GM18505 (cell line): Measurements from ENCODE around the gene TMC5.
"Not testable (repeated sequence)": the region's sequence is repeated elsewhere in the genome, so short reads cannot be mapped to it uniquely, and the experiment has no call there.

Experiments used
- ATAC-seq: cut with Tn5 transposase; IDR thresholded peaks from one replicate; pipeline ENCODE4 v1.9.1; 2021; ENCODE audit not compliant: unreplicated experiment
- POLR2A ChIP-seq: IDR thresholded peaks from 4 replicates; pipeline ENCODE4 v1.6.1; 2011; ENCODE audit warnings: borderline replicate concordance; ENCODE audit not compliant: insufficient read depth, insufficient read length; ENCODE audit errors: extremely low read depth

The TMC5 gene

DNA sequence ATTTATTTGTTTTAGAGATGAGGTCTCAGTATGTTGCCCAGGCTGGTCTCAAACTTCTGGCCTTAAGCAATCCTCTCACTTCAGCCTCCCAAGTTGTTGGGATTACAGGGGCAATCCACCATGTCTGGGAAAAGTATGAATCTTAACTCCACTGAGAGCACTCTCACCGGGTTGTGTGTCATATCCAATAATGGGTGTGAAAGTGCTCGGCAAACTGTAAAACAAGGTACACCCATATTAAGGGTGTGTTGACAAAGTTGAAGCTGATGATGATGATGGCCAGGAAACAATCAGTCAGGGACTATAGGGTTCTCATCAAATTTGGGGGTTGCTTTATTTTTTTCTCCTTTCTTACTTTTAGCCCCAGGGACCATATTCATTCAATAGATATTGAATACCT, 25.3 kb upstream of the TMC5 start:
- no peak for TF ChIP-seq POLR2A
- no peak for ATAC-seq

DNA sequence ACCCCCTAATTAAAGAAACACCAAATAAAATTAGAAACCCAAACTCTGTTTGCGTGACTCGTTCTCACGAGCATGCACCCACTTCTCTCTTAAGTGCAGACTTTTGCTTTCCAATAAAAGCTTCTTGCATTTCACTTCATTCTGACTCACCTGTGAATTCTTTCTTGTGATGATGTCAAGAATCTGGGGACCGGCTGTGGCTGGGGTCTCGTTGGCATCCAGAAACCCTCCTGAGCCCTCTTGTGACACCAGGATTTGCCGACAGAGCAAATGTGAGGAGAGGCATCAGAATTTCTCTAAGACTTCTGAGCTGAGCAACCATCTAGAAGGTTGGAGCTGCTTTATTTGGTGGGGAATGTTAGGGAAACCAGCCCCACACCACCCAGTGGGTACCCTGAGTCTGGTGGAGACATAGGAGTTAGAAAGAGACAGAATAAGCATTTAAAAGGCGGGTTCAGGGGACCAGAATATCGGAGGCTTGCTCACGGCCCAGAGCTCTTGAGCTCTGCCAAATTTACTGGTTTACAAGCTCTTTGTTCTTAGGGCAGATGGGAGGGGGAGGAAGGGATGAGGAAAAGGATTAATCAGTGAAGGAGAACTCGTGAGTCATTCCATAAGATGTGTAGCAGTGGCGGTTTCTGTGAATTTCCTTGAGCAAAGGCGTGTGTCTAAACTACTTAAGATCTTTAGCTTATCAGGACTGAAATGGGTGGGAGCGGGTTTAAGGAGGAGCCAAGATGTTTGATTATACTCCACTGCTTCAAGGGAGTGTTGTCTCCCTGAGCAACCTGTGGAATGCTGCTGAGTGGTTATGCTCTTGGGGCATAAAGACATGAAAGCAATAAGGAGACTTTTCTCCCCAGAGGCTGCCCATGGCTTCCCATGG, 24.2 kb upstream of the TMC5 start:
- no peak for ATAC-seq

DNA sequence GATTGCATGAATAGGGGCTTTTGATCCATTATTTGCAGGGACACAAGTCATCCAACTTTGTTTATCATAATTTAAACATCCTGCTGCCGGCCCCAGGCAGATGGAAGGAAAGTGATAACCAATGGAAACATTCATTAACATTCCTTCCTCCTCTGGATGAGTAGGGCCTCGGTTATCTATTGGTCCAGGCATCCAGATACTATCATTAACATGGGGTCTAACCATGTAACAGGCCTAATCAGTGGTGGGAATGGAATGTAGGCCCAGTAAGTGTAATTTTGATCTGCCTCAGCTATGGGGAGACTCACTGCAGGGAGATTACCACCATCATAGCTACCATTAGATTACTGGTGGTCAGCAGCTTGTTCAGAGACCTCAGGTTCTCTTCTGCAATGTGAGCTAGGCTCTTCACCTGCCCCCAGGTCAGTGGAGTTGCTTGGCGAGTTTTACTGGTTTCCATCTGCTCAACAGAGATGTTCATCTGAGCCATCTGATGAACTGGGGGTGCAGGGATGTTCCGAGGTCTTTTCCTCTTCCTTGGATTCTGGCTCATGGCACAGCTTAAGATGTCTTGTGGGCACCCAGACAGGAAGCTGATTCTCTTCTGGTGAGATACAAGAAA, 21.9 kb upstream of the TMC5 start:
- ATAC-seq, result not testable (repeated sequence)

More for the DNA sequence above, 24.2 kb upstream of the TMC5 start:
- no peak for TF ChIP-seq POLR2A

DNA sequence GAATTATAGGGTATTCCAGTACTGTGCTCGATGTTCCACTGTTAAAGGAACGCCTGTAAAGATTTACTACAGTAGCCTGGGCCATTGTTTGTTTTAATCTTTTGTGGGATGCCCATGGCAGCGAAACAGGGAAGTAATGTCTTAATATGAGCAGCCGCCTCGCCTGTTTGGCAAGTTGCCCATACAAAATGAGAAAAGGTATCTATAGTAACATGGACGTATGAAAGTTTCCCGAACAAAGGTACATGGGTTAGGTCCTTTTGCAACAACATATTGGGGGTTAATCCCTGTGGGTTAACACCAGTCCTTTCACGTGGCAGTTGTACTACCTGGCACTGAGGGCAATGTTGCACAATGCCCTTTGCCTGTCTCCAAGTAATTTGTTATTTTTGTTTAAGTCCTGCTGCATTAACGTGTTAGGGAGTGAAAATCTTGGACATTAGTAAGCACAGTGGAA, 21.1 kb upstream of the TMC5 start:
- ATAC-seq, result no peak
- TF ChIP-seq POLR2A, result no peak

DNA sequence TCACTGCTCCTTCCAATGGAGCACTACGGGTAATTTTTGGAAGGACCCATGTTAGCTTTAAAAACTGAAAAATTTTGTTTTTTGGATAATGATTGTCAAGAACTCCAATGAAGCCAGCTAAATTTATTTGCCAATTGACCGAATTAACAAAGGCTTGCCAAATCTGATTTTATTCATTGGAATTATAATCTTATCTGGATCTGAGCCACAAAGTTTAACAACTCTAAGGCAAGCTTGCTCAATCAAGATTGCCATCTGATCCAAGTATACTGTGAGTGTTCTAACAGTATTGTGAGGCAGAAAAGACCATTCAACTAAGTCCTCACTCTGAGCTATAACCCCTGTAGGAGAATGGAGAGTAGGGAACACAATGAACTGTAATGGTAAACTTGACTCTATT, 20.3 kb upstream of the TMC5 start:
- not testable (repeated sequence) for ATAC-seq

DNA sequence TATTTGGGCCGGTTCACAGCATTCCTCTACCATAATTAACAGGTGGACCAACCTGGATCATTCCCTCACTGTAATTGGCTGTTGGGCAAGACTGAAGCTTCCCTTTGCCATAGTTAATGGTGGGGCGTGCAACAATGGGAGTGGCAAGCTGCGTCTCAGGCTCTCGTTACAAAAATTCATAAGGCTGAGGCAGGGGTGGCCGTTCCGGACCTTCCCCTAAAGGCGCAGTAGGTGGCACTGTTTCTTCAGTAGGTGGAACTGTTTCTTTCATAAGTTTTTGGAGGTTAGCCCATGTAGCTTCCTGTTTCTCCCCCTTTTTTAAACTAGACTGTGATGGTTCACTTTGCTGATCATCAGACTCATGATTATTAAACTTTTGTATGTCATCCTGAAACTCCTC, 17.0 kb upstream of the TMC5 start:
- TF ChIP-seq POLR2A, result no peak
- no peak for ATAC-seq

DNA sequence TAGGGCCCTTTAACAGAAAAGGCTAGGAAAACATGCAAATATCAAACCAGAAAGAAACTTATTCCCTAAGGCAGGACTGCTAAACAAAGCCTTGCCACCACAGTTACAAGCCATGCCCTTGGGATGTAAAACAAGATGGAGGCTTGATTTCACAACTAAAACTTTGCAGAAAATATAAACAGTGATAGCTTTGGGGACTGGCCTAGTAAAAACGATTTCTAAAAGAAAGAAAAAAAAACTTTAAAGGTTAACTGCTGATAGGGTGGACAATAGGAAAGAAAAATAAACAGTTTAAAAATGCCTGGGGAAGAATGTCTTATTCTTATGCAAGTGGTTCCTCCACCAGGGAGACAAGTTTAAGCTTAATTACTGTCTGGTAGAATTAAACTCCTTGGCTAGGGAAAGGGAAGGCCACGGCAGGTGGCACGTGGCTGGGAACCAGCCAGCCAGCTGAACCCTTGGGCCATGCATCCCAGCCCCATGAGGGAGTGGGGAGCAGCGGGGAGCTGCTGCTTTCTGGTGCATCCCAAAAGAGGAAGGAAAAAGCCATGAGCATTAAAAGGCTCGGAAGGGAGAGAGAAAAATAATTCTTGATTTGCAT, 10.7 kb upstream of the TMC5 start:
- no peak for ATAC-seq
- TF ChIP-seq POLR2A, result no peak

DNA sequence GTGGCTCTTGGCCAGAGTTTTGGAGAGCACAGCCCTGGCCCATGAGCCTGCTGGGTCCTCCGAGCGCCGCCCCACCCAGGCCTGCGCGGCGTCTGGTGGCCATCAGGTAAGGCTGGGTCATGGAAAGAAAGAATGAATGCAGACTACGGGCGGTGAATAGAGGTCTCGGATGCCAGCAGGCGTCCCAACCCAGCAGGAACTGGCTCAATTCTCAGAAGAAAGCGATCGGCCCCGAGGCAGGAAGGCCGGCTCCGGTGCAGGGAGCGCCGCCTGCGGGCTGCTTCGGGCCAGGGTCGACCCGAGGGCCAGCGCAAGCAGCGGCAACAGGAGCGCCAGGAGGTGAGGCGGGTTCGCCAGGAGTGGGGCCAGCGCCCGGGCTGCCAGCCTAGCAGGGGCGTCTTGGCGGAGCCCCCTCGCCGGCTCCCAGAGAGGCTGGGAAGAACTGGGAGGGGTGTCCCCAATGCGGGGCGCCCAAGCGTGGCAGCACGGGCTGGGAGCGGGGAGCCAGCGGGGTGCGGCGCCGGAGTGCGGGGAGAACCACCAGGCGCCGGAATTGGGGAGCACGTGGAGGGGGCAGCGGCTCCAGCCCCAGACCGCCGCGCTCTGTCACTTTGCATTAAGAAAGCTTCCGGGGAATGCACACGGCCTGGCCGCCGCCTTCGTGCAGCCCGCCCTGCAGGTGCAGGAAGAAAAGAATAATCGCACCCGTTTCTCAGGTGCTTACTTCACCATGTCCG, 7.1 kb upstream of the TMC5 start:
- no peak for ATAC-seq

DNA sequence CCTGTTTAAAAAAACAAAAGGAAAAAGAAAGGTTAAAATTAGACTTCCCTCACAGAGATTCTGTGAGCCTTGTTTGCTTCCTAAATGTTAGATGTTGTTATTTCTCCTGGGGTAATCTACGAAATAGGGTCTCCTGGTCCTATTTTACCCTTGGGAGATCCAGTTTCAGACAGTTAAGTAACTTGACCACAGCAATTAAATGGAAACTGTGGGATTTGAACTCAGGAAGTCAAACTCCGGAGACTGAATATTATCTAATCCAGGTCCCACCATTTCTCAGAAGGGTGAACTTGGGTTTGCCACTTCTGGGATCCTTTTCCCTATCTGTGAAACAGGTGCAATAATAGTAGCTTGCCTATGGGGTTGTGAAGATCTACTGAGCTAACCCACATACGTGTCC, 6.4 kb upstream of the TMC5 start:
- no peak for TF ChIP-seq POLR2A
- no peak for ATAC-seq

More for the DNA sequence above, 7.1 kb upstream of the TMC5 start:
- TF ChIP-seq POLR2A, result no peak

DNA sequence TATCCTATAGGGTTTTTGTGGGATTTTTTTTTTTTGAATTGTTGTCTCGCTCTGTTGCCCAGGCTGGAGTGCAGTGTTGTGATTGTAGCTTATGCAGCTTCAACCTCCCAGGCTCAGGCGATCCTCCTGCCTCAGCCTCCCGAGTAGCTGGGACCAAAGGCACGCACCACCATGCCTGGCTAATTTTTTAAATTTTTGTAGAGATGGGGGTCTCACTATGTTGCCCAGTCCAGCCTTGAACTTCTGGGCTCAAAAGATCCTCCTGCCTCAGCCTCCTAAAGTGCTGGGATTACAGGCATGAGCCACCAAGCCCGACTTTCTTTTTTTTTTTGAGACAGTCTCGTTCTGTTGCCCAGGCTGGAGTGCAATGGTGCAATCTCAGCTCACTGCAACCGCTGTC, 5.6 kb upstream of the TMC5 start:
- ATAC-seq, result not testable (repeated sequence)

DNA sequence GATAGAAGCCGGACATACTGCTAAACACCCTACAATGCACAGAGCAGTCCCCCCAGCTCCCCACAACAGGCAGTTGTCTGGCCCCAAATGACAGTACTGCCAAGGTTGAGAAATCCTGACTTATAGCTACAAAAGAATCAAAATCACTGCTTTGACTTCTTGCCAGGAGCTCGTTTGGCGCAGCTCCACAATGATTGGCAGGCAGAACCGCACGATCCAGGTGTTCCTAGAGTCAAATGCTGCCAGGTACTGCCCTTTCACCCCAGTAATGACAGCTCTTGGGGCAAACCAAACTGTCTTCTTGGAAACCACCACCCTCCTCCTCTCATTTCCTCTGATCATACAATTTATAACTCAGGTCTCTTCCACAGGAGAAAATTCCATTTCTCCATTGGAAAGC, 2.2 kb upstream of the TMC5 start:
- no peak for TF ChIP-seq POLR2A
- no peak for ATAC-seq

DNA sequence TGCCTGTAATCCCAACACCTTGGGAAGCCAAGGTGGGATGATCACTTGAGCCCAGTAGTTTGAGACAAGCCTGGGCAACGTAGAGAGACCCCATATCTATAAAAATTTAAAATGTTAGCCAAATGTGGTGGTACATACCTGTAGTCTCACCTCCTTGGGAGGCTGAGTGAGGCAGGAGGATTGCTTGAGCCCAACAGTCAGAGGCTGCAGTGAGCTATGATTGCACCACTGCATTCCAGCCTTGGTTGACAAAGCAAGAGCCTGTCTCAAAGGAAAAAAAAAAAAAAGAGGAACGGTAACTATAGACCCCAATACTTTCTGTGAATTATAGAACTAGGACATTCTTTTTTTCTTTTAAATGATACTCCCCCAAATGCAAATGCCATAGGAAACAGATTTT, 1.8 kb upstream of the TMC5 start:
- no peak for ATAC-seq
- no peak for TF ChIP-seq POLR2A

DNA sequence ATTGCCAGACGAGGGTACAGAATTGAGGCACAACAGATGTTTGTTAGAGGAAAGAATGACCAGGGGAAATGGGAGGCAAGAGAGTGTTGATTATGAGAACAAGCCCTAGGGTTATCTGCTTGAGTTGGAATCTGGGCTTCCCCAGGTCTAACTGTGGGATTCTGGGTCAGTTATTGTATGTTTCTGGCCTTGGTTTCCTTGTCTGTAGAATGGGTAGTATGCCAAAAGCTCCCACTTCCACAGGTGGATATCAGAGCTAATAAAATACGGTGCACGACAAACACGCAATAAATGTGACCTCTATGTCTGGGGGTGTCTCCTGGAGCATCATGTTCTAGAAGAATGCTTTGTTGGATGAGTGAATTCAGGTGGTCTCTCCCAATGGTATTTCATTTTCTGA, 517 bp downstream of the TMC5 start:
- no peak for ATAC-seq
- no peak for TF ChIP-seq POLR2A

DNA sequence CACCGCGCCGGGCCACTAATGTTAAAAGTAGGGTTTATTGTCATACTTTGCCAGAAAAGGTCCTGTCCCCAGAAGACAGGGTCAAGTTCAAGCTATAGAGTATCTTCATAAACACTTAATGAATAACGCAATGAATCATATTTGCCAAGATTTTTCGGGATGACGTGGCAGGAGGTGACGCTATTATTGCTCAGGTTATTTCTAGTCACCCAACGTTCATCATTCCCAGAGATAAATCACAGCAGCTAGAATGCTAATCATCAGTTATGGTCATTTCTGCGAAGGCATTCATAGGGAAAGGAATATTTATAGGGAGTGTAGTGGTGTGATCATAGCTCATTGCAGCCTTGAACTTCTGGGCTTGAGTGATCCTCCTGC, 2.0 kb downstream of the TMC5 start:
- no peak for ATAC-seq
- no peak for TF ChIP-seq POLR2A
